Right atrium auricular region (tissue), 2 donors: ENCODE results near the gene SIM2. TPM values are rescaled to one million over a fixed set of nuclear protein-coding genes. Genes with fewer than 3 reads are reported as not detected.

Source experiments
- DNase-seq: peaks from one replicate; pipeline ENCODE4 v3.0.0-alpha.2; 2019; ENCODE audit warnings: low spot score
- H3K27ac ChIP-seq, 2 donors: fragments of 200-600 bp; sonication (generic); 1 replicate in 1 of 2; 2 replicates in 1 of 2; pipeline ENCODE4 v1.5.1; 2016 to 2019
- H3K27me3 ChIP-seq, 2 donors: fragments of 200-600 bp; sonication (generic); one replicate each; pipeline versions ENCODE4 v1.5.1 to v1.6.0; 2017 to 2019
- H3K36me3 ChIP-seq: fragments of 200-600 bp; sonication (generic); one replicate; pipeline ENCODE4 v1.5.1; 2016
- H3K4me1 ChIP-seq, 2 donors: fragments of 200-600 bp; sonication (generic); one replicate each; pipeline versions ENCODE4 v1.5.1 to v1.6.0; 2017 to 2019
- H3K4me3 ChIP-seq, 2 donors: fragments of 200-600 bp; sonication (generic); 1 replicate in 1 of 2; 2 replicates in 1 of 2; pipeline ENCODE4 v1.5.1; 2017 to 2019; ENCODE audit warnings: mild to moderate bottlenecking in 1 of 2, moderate library complexity in 1 of 2
- H3K9me3 ChIP-seq, 2 donors: fragments of 200-600 bp; sonication (generic); one replicate each; pipeline ENCODE4 v1.5.1; 2019
- total RNA-seq, 2 donors: library from RNA; depleted of rRNA; stranded (reverse); fragments of >200 nt; gene quantifications; one replicate each; pipeline ENCODE4 v1.1.0, GENCODE V29; 2016
- TF ChIP-seq, protein P1 (sequence below), 2 donors: fragments of 200-600 bp; sonication (generic); IDR thresholded peaks; one replicate each; pipeline ENCODE4 v1.5.1; 2019; ENCODE audit warnings: antibody characterized with exemption in 2 of 2

SIM2 gene
- total RNA-seq, 2 donors from 2014 or later = not detected

DNA sequence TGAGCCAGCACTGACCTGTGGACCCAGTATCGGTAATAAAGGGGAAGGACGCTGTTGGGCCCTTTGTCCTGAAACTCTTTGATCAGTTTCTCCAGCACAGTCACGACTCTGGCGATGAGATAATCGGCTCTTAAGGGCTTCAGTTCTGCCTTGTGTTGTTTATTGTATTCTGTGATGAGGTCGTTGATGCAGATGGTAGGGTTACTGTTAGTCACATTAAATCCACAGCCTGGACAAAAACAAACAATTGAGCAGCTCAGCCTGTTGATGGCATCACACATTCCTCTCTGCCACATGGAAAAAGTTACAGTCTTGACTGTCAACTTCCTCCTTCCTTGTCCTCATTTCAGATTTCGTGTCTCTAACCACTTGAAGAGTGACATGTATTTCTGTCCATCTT, 57.6 kb downstream of the SIM2 start:
- Histone ChIP-seq H3K4me1 (no peaks in the 10 kb centered on the region), H3K9me3 (no peaks in the 10 kb centered on the region), H3K4me3 (no peak overlapping the region), H3K27ac (no peak overlapping the region), H3K27me3 (no peaks in the 10 kb centered on the region), H3K36me3 (no peaks in the 10 kb centered on the region)
- DNase-seq = no peak
- TF ChIP-seq, protein P1, sequence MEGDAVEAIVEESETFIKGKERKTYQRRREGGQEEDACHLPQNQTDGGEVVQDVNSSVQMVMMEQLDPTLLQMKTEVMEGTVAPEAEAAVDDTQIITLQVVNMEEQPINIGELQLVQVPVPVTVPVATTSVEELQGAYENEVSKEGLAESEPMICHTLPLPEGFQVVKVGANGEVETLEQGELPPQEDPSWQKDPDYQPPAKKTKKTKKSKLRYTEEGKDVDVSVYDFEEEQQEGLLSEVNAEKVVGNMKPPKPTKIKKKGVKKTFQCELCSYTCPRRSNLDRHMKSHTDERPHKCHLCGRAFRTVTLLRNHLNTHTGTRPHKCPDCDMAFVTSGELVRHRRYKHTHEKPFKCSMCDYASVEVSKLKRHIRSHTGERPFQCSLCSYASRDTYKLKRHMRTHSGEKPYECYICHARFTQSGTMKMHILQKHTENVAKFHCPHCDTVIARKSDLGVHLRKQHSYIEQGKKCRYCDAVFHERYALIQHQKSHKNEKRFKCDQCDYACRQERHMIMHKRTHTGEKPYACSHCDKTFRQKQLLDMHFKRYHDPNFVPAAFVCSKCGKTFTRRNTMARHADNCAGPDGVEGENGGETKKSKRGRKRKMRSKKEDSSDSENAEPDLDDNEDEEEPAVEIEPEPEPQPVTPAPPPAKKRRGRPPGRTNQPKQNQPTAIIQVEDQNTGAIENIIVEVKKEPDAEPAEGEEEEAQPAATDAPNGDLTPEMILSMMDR (IDR thresholded peaks at IDR 0.05) = no peak

DNA sequence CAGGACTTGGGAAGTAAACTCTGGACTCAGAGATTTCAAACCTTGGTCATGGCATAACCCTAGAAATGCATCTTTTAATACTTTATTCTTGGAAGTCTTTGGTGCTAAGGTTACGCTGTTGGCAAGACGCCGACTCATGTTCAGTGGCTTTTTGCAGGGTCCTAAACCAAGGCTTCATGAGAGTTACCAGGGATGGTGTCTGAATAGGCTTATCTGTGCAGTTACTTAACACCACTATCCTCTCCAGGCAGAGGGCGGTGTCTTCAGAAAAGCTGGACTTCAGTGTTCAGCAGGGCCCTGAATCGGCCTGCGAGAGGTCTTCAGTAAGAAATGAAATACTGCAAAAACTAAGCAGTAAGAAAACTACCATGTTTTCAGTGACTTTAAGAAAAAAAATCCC, 58.3 kb downstream of the SIM2 start:
- H3K27me3 ChIP-seq = no peaks in the 10 kb centered on the region
- no peak overlapping the region for H3K27ac ChIP-seq
- DNase-seq = no peak
- H3K9me3 ChIP-seq = no peaks in the 10 kb centered on the region
- TF ChIP-seq, protein P1 (IDR thresholded peaks at IDR 0.05) = no peak
- H3K4me3 ChIP-seq = no peak overlapping the region
- H3K36me3 ChIP-seq = no peaks in the 10 kb centered on the region
- H3K4me1 ChIP-seq = no peaks in the 10 kb centered on the region

GRCh38 chr21:36759348-36760083, 60.6 kb downstream of the SIM2 start:
- H3K36me3 ChIP-seq = no peaks in the 10 kb centered on the region
- TF ChIP-seq, protein P1 (IDR thresholded peaks at IDR 0.05) = no peak
- no peaks in the 10 kb centered on the region for H3K4me1 ChIP-seq
- no peak overlapping the region for H3K4me3 ChIP-seq
- no peaks in the 10 kb centered on the region for H3K27me3 ChIP-seq
- H3K27ac ChIP-seq = no peak overlapping the region
- DNase-seq = no peak
- H3K9me3 ChIP-seq = no peaks in the 10 kb centered on the region

DNA sequence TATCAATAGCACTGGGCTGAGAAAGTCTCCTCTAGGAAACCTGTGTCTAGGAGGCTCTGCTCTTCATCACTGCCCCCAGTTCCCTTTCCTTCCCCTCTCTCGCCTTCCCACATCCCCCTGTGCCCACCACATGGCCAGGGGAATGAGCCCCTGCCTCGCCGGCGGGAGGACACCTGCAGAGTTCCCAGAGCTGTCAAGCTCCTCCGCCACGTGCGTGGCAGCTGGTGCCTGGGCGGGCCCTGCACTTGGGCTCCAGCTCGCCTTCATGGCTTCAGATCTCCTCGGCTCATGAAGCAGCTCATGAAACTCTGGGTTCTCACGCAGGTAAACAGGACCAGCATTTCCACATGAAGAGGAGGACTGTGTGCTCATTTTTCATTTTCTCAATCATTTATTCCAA, 62.8 kb downstream of the SIM2 start:
- H3K4me1 ChIP-seq = no peaks in the 10 kb centered on the region
- H3K27me3 ChIP-seq = no peaks in the 10 kb centered on the region
- H3K9me3 ChIP-seq = no peaks in the 10 kb centered on the region
- TF ChIP-seq, protein P1 (IDR thresholded peaks at IDR 0.05) = no peak
- H3K27ac ChIP-seq = no peak overlapping the region
- DNase-seq = no peak
- H3K4me3 ChIP-seq = no peak overlapping the region
- H3K36me3 ChIP-seq = no peaks in the 10 kb centered on the region

DNA sequence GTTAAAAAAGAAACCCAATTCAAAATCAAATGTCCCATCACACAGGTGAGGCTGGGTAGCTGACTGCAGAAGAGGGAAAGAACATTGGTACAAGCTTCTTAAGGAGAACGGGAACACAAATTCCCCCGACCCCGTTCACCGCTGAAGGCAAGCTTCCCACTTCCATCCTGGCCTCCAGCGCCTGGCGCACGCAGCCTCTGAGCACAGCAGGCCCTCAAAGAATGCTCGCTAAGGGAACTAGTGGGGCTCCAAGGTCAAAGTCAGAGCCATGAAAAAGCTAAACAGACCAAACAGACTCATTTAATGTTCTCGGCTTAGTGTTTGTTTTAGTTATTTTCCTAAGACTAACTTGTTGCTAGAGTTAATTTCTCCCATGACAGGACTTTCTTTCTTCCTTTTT, 63.7 kb downstream of the SIM2 start:
- H3K4me3 ChIP-seq = no peak overlapping the region
- H3K27me3 ChIP-seq = no peaks in the 10 kb centered on the region
- H3K36me3 ChIP-seq = no peaks in the 10 kb centered on the region
- H3K4me1 ChIP-seq = no peaks in the 10 kb centered on the region
- TF ChIP-seq, protein P1 (IDR thresholded peaks at IDR 0.05) = no peak
- no peaks in the 10 kb centered on the region for H3K9me3 ChIP-seq
- H3K27ac ChIP-seq = no peak overlapping the region
- no peak for DNase-seq

GRCh38 chr21:36763305-36763704, 64.4 kb downstream of the SIM2 start:
- TF ChIP-seq, protein P1 (IDR thresholded peaks at IDR 0.05) = no peak
- no peaks in the 10 kb centered on the region for H3K4me1 ChIP-seq
- H3K27ac ChIP-seq = no peak overlapping the region
- H3K9me3 ChIP-seq = no peaks in the 10 kb centered on the region
- no peak for DNase-seq
- no peak overlapping the region for H3K4me3 ChIP-seq
- no peaks in the 10 kb centered on the region for H3K27me3 ChIP-seq
- no peaks in the 10 kb centered on the region for H3K36me3 ChIP-seq
